ENCODE measurements around the gene PSG3.
A peak's percentile ranks its signal among the peaks of the same experiment; 100 is the strongest.
"Not testable (repeated sequence)": the region's sequence is repeated elsewhere in the genome, so short reads cannot be mapped to it uniquely, and the experiment has no call there.

Gene PSG3

GRCh38 chr19:42758667-42759066 is 18.4 kb upstream of the PSG3 start:
- TF ChIP-seq CTCF (conservative IDR thresholded peaks at IDR 0.05; ENCODE audit: low read length), result peak; percentile 40
- not testable (repeated sequence) for H3K4me3 ChIP-seq (ENCODE audit: low read length); DNase-seq (ENCODE audit: low read depth)

GRCh38 chr19:42752246-42752645 is 12.0 kb upstream of the PSG3 start:
- DNase-seq (ENCODE audit: low read depth); H3K4me3 ChIP-seq (ENCODE audit: low read length): not testable (repeated sequence)

- peak; percentile 57 for TF ChIP-seq CTCF (conservative IDR thresholded peaks at IDR 0.05; ENCODE audit: low read length)
- DNase-seq (ENCODE audit: low read depth); H3K4me3 ChIP-seq (ENCODE audit: low read length): not testable (repeated sequence)
These were observed 1.7 kb upstream of the PSG3 start for GRCh38 chr19:42741726-42742607.

- peak; percentile 48 for DNase-seq (ENCODE audit: low read depth)
- H3K4me3 ChIP-seq (ENCODE audit: low read length), result not testable (repeated sequence)
These were observed 2.7 kb downstream of the PSG3 start for GRCh38 chr19:42737581-42738011.

- DNase-seq (ENCODE audit: low read depth); H3K4me3 ChIP-seq (ENCODE audit: low read length): not testable (repeated sequence)
These were observed 11.9 kb downstream of the PSG3 start for GRCh38 chr19:42728341-42728740.

GRCh38 chr19:42714000-42714399 is 26.3 kb downstream of the PSG3 start:
- not testable (repeated sequence) for DNase-seq (ENCODE audit: low read depth); H3K4me3 ChIP-seq (ENCODE audit: low read length)

- H3K4me3 ChIP-seq (ENCODE audit: low read length), result not testable (repeated sequence)
- peak; percentile 6 for DNase-seq (ENCODE audit: low read depth)
These were observed 27.5 kb downstream of the PSG3 start for GRCh38 chr19:42712753-42713152.

- not testable (repeated sequence) for DNase-seq (ENCODE audit: low read depth); H3K4me3 ChIP-seq (ENCODE audit: low read length)
These were observed 29.3 kb downstream of the PSG3 start for GRCh38 chr19:42710986-42711385.

- no peak for TF ChIP-seq CTCF (conservative IDR thresholded peaks at IDR 0.05; ENCODE audit: low read length)
- no peak for DNase-seq (ENCODE audit: low read depth)
These were observed 42.4 kb downstream of the PSG3 start for GRCh38 chr19:42697884-42698283.

GRCh38 chr19:42695811-42696503 is 44.3 kb downstream of the PSG3 start:
- no peak for DNase-seq (ENCODE audit: low read depth)
- no peak for TF ChIP-seq CTCF (conservative IDR thresholded peaks at IDR 0.05; ENCODE audit: low read length)
- H3K4me3 ChIP-seq (ENCODE audit: low read length), result no peak overlapping the region

More at GRCh38 chr19:42697884-42698283, 42.4 kb downstream of the PSG3 start:
- no peak overlapping the region for H3K4me3 ChIP-seq (ENCODE audit: low read length)
